Neuronal stem cell (in vitro differentiated cells): ENCODE results near the gene SHISA7.

Experiments used
- DNase-seq: peaks from one replicate; pipeline ENCODE4 v3.0.0-alpha.2; 2013; ENCODE audit warnings: low spot score
- H2AFZ ChIP-seq: one replicate; pipeline ENCODE4 v1.6.1; 2013; ENCODE audit warnings: mild to moderate bottlenecking, low read length, inconsistent platforms
- H2AK5ac ChIP-seq: 2 replicates; pipeline ENCODE4 v1.6.1; 2013; ENCODE audit warnings: low read depth, mild to moderate bottlenecking, inconsistent platforms, low read length, moderate library complexity, mixed read lengths
- H2BK120ac ChIP-seq: 2 replicates; pipeline ENCODE4 v1.6.1; 2013; ENCODE audit warnings: low read depth, mild to moderate bottlenecking, inconsistent platforms, low read length, moderate library complexity, mixed read lengths
- H2BK12ac ChIP-seq: one replicate; pipeline ENCODE4 v1.6.1; 2013; ENCODE audit warnings: low read length, inconsistent platforms
- H2BK15ac ChIP-seq: 2 replicates; pipeline ENCODE4 v1.6.1; 2013; ENCODE audit warnings: mild to moderate bottlenecking, low read length, inconsistent platforms, mixed read lengths
- H2BK5ac ChIP-seq: one replicate; pipeline ENCODE4 v1.6.1; 2013; ENCODE audit warnings: inconsistent platforms, mild to moderate bottlenecking, low read length, moderate library complexity
- H3K14ac ChIP-seq: one replicate; pipeline ENCODE4 v1.6.1; 2013; ENCODE audit warnings: low read length, inconsistent platforms
- H3K18ac ChIP-seq: 2 replicates; pipeline ENCODE4 v1.6.1; 2013; ENCODE audit warnings: low read length, inconsistent platforms
- H3K23ac ChIP-seq: 2 replicates; pipeline ENCODE4 v1.6.1; 2013; ENCODE audit warnings: low read depth, mild to moderate bottlenecking, mixed read lengths, low read length, inconsistent platforms; ENCODE audit not compliant: poor library complexity
- H3K27ac ChIP-seq: replicated peaks from 3 replicates; pipeline ENCODE4 v1.5.1; 2013; ENCODE audit warnings: low read length, inconsistent platforms
- H3K27me3 ChIP-seq, 3 experiments: 2 replicates each; pipeline ENCODE4 v1.6.1; 2013; ENCODE audit warnings: low read length in 3 of 3, mild to moderate bottlenecking in 2 of 3, inconsistent platforms in 1 of 3, low read depth in 1 of 3, mixed read lengths in 1 of 3, moderate library complexity in 1 of 3; ENCODE audit not compliant: control insufficient read depth in 3 of 3, insufficient read depth in 3 of 3
- H3K36me3 ChIP-seq, 2 donors: replicated peaks in 1 of 2; 2 replicates each; pipeline ENCODE4 v1.6.1; 2013; ENCODE audit warnings: low read length in 2 of 2; ENCODE audit not compliant: control insufficient read depth in 2 of 2, insufficient read depth in 2 of 2
- H3K4ac ChIP-seq: 2 replicates; pipeline ENCODE4 v1.6.1; 2013; ENCODE audit warnings: inconsistent platforms, mild to moderate bottlenecking, low read length, moderate library complexity
- H3K4me1 ChIP-seq, 2 donors: 1 replicate in 1 of 2; 2 replicates in 1 of 2; pipeline ENCODE4 v1.6.1; 2013; ENCODE audit warnings: low read length in 2 of 2, low read depth in 1 of 2; ENCODE audit not compliant: control insufficient read depth in 2 of 2, insufficient read depth in 1 of 2
- H3K4me2 ChIP-seq: one replicate; pipeline ENCODE4 v1.6.1; 2013; ENCODE audit warnings: mild to moderate bottlenecking, low read length, inconsistent platforms; ENCODE audit not compliant: insufficient read depth, poor library complexity, severe bottlenecking
- H3K4me3 ChIP-seq, 2 donors: 2 replicates each; pipeline ENCODE4 v1.5.1; 2013; ENCODE audit warnings: low read length in 2 of 2, mild to moderate bottlenecking in 2 of 2, inconsistent platforms in 1 of 2, moderate library complexity in 1 of 2
- H3K79me1 ChIP-seq: one replicate; pipeline ENCODE4 v1.6.1; 2013; ENCODE audit warnings: low read depth, mild to moderate bottlenecking, inconsistent platforms, low read length, moderate library complexity
- H3K9ac ChIP-seq: one replicate; pipeline ENCODE4 v1.6.1; 2013; ENCODE audit warnings: mild to moderate bottlenecking, low read depth, low read length, inconsistent platforms; ENCODE audit not compliant: poor library complexity
- H3K9me3 ChIP-seq, 2 donors: replicated peaks in 1 of 2; 2 replicates each; pipeline versions ENCODE3 to v1.6.1; 2013; ENCODE audit warnings: low read length in 2 of 2, mild to moderate bottlenecking in 2 of 2, inconsistent platforms in 1 of 2, low read depth in 1 of 2, mixed read lengths in 1 of 2, moderate library complexity in 1 of 2; ENCODE audit not compliant: control insufficient read depth in 2 of 2, insufficient read depth in 1 of 2
- H4K8ac ChIP-seq: one replicate; pipeline ENCODE4 v1.6.1; 2013; ENCODE audit warnings: low read depth, mild to moderate bottlenecking, inconsistent platforms, low read length, moderate library complexity
- H4K91ac ChIP-seq: one replicate; pipeline ENCODE4 v1.6.1; 2013; ENCODE audit warnings: low read length, low read depth, mild to moderate bottlenecking, inconsistent platforms; ENCODE audit not compliant: poor library complexity
- whole genome bisulfite sequencing, 2 donors: extraction: QIAGEN DNeasy Blood & Tissue Kit; methylation state at CpG; one replicate each; pipeline ENCODE4 v1.1.7; 2013; ENCODE audit warnings: missing lambda C conversion rate in 2 of 2, mixed read lengths in 1 of 2; ENCODE audit not compliant: insufficient read length in 2 of 2, insufficient replicate concordance in 1 of 2; ENCODE audit errors: extremely low coverage in 2 of 2; 5-methylcytosine and 5-hydroxymethylcytosine counted together

Gene SHISA7

GRCh38 chr19:55454787-55455243 lies 11.7 kb upstream of the SHISA7 start:
- peak overlapping the region; percentile 53 for H2BK5ac ChIP-seq
- peak overlapping the region; percentile 84 for H2BK12ac ChIP-seq
- H2BK15ac ChIP-seq: peak overlapping the region; percentile 49
- peaks cover 4 to 24% (median 6%) of the 10 kb centered on the region in 3 experiments for H3K27me3 ChIP-seq
- no CpG with 5 or more reads among the region's 14 CpGs for whole genome bisulfite sequencing, 2 donors
- no peak overlapping the region for H3K23ac ChIP-seq
- H3K14ac ChIP-seq: no peak overlapping the region
- peaks cover 8 to 21% of the 10 kb centered on the region in 2 donors for H3K4me1 ChIP-seq
- DNase-seq: no peak
- H3K79me1 ChIP-seq: no peaks in the 10 kb centered on the region
- no peak overlapping the region for H3K4me2 ChIP-seq
- peak overlapping the region; percentile 44 for H3K9ac ChIP-seq
- no peak overlapping the region for H2BK120ac ChIP-seq
- no peak overlapping the region for H4K91ac ChIP-seq
- H3K27ac ChIP-seq: no peak overlapping the region
- peak overlapping the region; percentile 70 for H2AK5ac ChIP-seq
- H3K36me3 ChIP-seq: peaks cover 0 to 12% of the 10 kb centered on the region in 2 donors
- peak overlapping the region; percentile 64 for H3K18ac ChIP-seq
- no peak overlapping the region for H2AFZ ChIP-seq
- H4K8ac ChIP-seq: no peak overlapping the region
- H3K4ac ChIP-seq: no peak overlapping the region
- H3K4me3 ChIP-seq: no peak overlapping the region
- no peaks in the 10 kb centered on the region for H3K9me3 ChIP-seq

GRCh38 chr19:55453511-55454260 lies 10.6 kb upstream of the SHISA7 start:
- no peak overlapping the region for H4K8ac ChIP-seq
- no peak for DNase-seq
- H3K4me1 ChIP-seq: peaks cover 8 to 21% of the 10 kb centered on the region in 2 donors
- peak overlapping the region; percentile 38 for H3K23ac ChIP-seq
- no peak overlapping the region for H3K4me2 ChIP-seq
- peaks cover 0 to 12% of the 10 kb centered on the region in 2 donors for H3K36me3 ChIP-seq
- peak overlapping the region; percentile 76 for H2AK5ac ChIP-seq
- H3K27me3 ChIP-seq: peaks cover 6 to 35% (median 9%) of the 10 kb centered on the region in 3 experiments
- H3K14ac ChIP-seq: no peak overlapping the region
- H3K79me1 ChIP-seq: no peaks in the 10 kb centered on the region
- no peak overlapping the region for H3K27ac ChIP-seq
- H3K9me3 ChIP-seq: no peaks in the 10 kb centered on the region
- WGBS, 2 donors: no CpG with 5 or more reads among the region's 12 CpGs
- no peak overlapping the region for H2BK5ac ChIP-seq
- no peak overlapping the region for H3K4ac ChIP-seq
- H2BK12ac ChIP-seq: peak overlapping the region; percentile 68
- no peak overlapping the region for H2BK120ac ChIP-seq
- no peak overlapping the region for H2BK15ac ChIP-seq
- no peak overlapping the region for H3K4me3 ChIP-seq
- no peak overlapping the region for H3K9ac ChIP-seq
- H2AFZ ChIP-seq: no peak overlapping the region
- no peak overlapping the region for H3K18ac ChIP-seq
- H4K91ac ChIP-seq: no peak overlapping the region

- no peak overlapping the region for H3K4ac ChIP-seq
- H3K23ac ChIP-seq: no peak overlapping the region
- H2AFZ ChIP-seq: peak overlapping the region; percentile 92
- no peak overlapping the region for H3K14ac ChIP-seq
- H2BK5ac ChIP-seq: no peak overlapping the region
- H3K36me3 ChIP-seq: peaks cover 0 to 12% of the 10 kb centered on the region in 2 donors
- no peak overlapping the region for H2BK120ac ChIP-seq
- peaks cover 0 to under 1% of the 10 kb centered on the region in 2 donors for H3K9me3 ChIP-seq
- H3K18ac ChIP-seq: peak overlapping the region; percentile 85
- peaks cover 8 to 18% of the 10 kb centered on the region in 2 donors for H3K4me1 ChIP-seq
- peak overlapping the region; percentile 96 for H3K4me2 ChIP-seq
- H3K27ac ChIP-seq: no peak overlapping the region
- H4K8ac ChIP-seq: no peak overlapping the region
- H2BK12ac ChIP-seq: no peak overlapping the region
- peak overlapping the region; percentile 92 for H3K9ac ChIP-seq
- H3K27me3 ChIP-seq: peaks cover 6 to 42% (median 9%) of the 10 kb centered on the region in 3 experiments
- H3K79me1 ChIP-seq: peaks cover 2% of the 10 kb centered on the region
- no peak overlapping the region for H4K91ac ChIP-seq
- no CpG with 5 or more reads among the region's 34 CpGs for WGBS, 2 donors
- no peak overlapping the region for H2BK15ac ChIP-seq
- no peak overlapping the region for H2AK5ac ChIP-seq
- DNase-seq: peak; percentile 92
- H3K4me3 ChIP-seq: peak overlapping the region in 1 of 2 donors; percentile 56
Measured at GRCh38 chr19:55452749-55453346, 9.7 kb upstream of the SHISA7 start.
